Endothelial cell (in vitro differentiated cells): ENCODE results near the gene NDST1. TPM values are rescaled to one million over a fixed set of nuclear protein-coding genes. Genes with fewer than 3 reads are reported as not detected.

Experiments
- DNase-seq: peaks from one replicate; pipeline ENCODE4 v3.0.0; 2021; ENCODE audit warnings: low spot score
- H3K27ac Mint-ChIP-seq: one replicate; pipeline ENCODE4 v1.8.0; 2021; ENCODE audit warnings: mixed read lengths, inconsistent platforms; ENCODE audit not compliant: unreplicated experiment
- H3K27me3 Mint-ChIP-seq: one replicate; pipeline ENCODE4 v1.8.0; 2021; ENCODE audit warnings: mild to moderate bottlenecking, moderate library complexity, mixed read lengths, inconsistent platforms; ENCODE audit not compliant: unreplicated experiment
- H3K36me3 Mint-ChIP-seq: one replicate; pipeline ENCODE4 v1.8.0; 2021; ENCODE audit warnings: mild to moderate bottlenecking, low read depth, mixed read lengths, inconsistent platforms; ENCODE audit not compliant: unreplicated experiment
- H3K4me1 Mint-ChIP-seq: one replicate; pipeline ENCODE4 v1.8.0; 2021; ENCODE audit warnings: mild to moderate bottlenecking, mixed read lengths, inconsistent platforms; ENCODE audit not compliant: unreplicated experiment
- H3K4me3 Mint-ChIP-seq: one replicate; pipeline ENCODE4 v1.8.0; 2021; ENCODE audit warnings: mild to moderate bottlenecking, mixed read lengths, inconsistent platforms; ENCODE audit not compliant: unreplicated experiment
- H3K9me3 Mint-ChIP-seq: one replicate; pipeline ENCODE4 v1.8.0; 2021; ENCODE audit warnings: mixed read lengths, inconsistent platforms; ENCODE audit not compliant: unreplicated experiment
- total RNA-seq: library from RNA; stranded (reverse); fragmentation: NEBNext Ultra II Directional; extraction: Animal tissue kit (Norgen Biotek cat#: 25700); gene quantifications from one replicate; pipeline ENCODE4 v1.2.1, GENCODE V29; 2021; ENCODE audit not compliant: unreplicated experiment
- TF ChIP-seq, protein P1 (sequence below): fragments of 200-600 bp; sonication (generic); IDR thresholded peaks from one replicate; pipeline ENCODE4 v1.5.0; 2021; ENCODE audit warnings: antibody characterized with exemption; ENCODE audit not compliant: unreplicated experiment

NDST1 gene
- total RNA-seq, 1 donor from 2014 or later = 178 TPM

DNA sequence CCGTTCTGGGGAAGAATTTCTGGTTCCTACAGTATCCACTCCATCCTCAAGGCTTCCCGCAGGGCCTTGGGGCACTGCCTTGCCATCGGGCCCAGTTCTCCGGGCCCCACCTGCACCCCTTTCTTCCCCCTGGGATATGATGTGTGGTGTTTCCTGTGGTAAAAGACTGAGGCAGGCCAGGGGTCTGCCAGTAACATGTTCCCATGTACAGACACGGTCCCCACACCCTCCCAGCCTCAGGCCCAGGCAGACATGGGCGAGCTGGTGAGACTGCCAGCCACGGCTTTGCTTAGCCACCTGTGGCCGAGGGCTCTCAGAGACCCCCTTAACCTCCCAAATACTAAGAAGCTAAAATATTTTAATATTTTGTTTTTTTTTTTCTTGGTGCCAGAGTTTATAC, 46.0 kb downstream of the NDST1 start:
- Mint-ChIP-seq H3K4me1 (peaks cover 5% of the 10 kb centered on the region), H3K4me3 (no peak overlapping the region), H3K36me3 (peaks cover 41% of the 10 kb centered on the region), H3K27me3 (peaks cover 7% of the 10 kb centered on the region), H3K9me3 (no peaks in the 10 kb centered on the region), H3K27ac (no peak overlapping the region)
- TF ChIP-seq, protein P1, sequence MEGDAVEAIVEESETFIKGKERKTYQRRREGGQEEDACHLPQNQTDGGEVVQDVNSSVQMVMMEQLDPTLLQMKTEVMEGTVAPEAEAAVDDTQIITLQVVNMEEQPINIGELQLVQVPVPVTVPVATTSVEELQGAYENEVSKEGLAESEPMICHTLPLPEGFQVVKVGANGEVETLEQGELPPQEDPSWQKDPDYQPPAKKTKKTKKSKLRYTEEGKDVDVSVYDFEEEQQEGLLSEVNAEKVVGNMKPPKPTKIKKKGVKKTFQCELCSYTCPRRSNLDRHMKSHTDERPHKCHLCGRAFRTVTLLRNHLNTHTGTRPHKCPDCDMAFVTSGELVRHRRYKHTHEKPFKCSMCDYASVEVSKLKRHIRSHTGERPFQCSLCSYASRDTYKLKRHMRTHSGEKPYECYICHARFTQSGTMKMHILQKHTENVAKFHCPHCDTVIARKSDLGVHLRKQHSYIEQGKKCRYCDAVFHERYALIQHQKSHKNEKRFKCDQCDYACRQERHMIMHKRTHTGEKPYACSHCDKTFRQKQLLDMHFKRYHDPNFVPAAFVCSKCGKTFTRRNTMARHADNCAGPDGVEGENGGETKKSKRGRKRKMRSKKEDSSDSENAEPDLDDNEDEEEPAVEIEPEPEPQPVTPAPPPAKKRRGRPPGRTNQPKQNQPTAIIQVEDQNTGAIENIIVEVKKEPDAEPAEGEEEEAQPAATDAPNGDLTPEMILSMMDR = no peak
- DNase-seq = no peak

DNA sequence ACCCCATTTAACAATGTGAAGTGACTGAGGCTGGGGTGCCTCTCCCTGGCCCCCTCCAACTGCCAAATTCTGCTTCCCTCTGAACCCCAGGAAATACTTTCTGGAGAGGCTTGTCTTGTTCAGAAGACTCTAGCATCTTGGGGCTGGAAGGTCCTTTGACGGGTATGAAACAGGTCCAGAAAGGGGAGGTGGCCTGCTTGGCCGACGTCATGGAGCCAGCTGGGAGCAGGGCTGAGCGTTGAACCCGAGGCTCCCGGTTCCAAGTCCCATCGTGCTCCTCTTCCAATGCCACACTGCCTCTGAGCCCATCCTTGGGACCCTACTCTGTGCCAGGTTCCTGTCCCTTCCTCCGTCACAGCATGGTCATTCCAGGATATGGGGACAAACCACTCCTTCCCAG, 46.9 kb downstream of the NDST1 start:
- peaks cover 32% of the 10 kb centered on the region for H3K36me3 Mint-ChIP-seq
- no peak for DNase-seq
- H3K27me3 Mint-ChIP-seq = peaks cover 7% of the 10 kb centered on the region
- no peak overlapping the region for H3K4me3 Mint-ChIP-seq
- TF ChIP-seq, protein P1 = no peak
- no peaks in the 10 kb centered on the region for H3K9me3 Mint-ChIP-seq
- H3K4me1 Mint-ChIP-seq = peaks cover 5% of the 10 kb centered on the region
- no peak overlapping the region for H3K27ac Mint-ChIP-seq

DNA sequence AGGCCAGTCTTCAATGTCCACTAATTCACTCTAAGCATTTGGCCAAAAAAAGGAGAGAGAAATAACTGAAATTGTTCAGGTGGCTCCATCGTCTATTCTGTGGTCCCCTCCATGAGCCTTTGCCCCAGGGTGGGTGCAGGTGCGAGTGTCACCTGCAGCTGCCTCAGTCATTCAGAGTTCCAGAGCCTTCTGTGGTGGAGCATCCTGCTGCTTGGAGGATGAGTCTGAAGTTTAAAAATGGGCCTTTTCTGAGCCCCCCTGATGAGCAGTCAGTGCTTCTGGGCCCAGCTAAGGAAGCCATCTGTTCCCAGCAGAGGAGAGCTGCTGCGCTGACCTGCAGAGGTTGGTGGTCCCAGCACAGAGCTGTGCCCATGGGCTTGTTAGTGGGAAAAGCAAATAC, 48.2 kb downstream of the NDST1 start:
- TF ChIP-seq, protein P1 = no peak
- Mint-ChIP-seq H3K4me3 (no peak overlapping the region), H3K36me3 (peaks cover 22% of the 10 kb centered on the region), H3K27me3 (peaks cover 7% of the 10 kb centered on the region), H3K4me1 (peaks cover 5% of the 10 kb centered on the region), H3K27ac (no peak overlapping the region), H3K9me3 (no peaks in the 10 kb centered on the region)
- DNase-seq = no peak

DNA sequence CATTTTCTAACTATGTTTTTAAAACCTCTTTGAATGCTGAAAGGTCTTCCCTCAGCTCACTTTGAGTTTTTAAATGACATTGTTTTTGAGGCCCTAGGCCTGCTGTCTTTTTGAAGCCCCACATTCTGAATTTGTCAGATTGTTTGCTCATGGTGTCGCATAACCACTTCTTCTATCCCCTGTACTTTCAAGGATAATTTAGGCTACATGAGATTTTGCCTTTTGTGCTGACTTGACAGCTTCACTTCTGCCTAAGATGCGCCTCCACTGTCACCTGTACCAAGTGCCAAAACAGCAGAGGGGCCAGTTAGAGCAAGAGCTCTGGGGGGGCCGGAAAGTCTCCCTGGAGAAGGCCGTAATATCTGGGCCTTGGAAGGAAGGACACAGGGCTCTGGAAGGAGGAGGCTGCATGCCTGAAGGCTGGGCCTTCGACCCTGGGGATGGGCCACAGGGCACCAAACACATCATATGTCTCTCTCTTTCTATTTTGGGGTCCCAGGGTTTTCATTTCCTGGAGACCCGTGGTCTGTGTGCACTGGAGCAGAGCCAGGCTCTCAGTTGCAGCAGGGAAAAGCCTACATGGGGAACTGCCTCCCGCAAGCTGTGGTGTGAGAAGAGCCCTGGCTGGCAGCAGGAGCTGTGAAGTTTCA, 49.1 kb downstream of the NDST1 start:
- Mint-ChIP-seq H3K4me1 (peaks cover 2% of the 10 kb centered on the region), H3K27me3 (peaks cover 2% of the 10 kb centered on the region), H3K4me3 (no peak overlapping the region), H3K36me3 (peaks cover 15% of the 10 kb centered on the region), H3K9me3 (no peaks in the 10 kb centered on the region), H3K27ac (no peak overlapping the region)
- DNase-seq = no peak
- TF ChIP-seq, protein P1 = no peak

DNA sequence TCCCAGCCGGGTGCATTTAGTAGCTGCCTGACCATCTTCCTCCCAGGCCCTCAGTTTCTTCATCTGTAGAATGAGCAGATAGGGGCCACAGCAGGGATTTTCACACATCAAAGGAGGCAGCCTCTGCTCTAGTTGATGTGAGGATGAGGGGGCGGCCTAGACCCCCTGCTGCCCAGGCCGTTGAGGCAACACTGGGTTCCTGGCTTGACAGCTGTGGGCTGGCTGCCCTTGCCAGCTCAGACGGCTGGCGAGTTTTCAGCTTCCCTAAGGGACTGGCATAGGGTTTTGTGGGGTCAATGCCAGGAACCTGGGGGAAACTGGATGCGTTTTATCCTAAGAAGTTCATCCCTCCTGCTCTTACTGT, 49.6 kb downstream of the NDST1 start:
- Mint-ChIP-seq H3K4me1 (peaks cover 4% of the 10 kb centered on the region), H3K9me3 (no peaks in the 10 kb centered on the region), H3K4me3 (no peak overlapping the region), H3K36me3 (peaks cover 10% of the 10 kb centered on the region), H3K27ac (no peak overlapping the region), H3K27me3 (no peaks in the 10 kb centered on the region)
- DNase-seq = no peak
- TF ChIP-seq, protein P1 = no peak
